ACC112 (cell line): Measurements from ENCODE around the gene HOXB3.

Experiments
- H2AFZ ChIP-seq: fragments of 200-600 bp; sonication (generic); one replicate; pipeline ENCODE4 v1.6.0; 2017; ENCODE audit warnings: antibody characterized with exemption, low read length; ENCODE audit not compliant: unreplicated experiment
- H3K27ac ChIP-seq: fragments of 200-600 bp; sonication (generic); 2 replicates; pipeline ENCODE4 v1.5.1; 2014; ENCODE audit warnings: low read depth, mild to moderate bottlenecking, antibody characterized with exemption, low read length, moderate library complexity
- H3K27me3 ChIP-seq: fragments of 200-600 bp; sonication (generic); 2 replicates; pipeline ENCODE4 v1.6.1; 2014; ENCODE audit warnings: mild to moderate bottlenecking, antibody characterized with exemption, low read length, moderate library complexity, mixed read lengths; ENCODE audit not compliant: insufficient read depth
- H3K36me3 ChIP-seq: fragments of 200-600 bp; sonication (generic); 2 replicates; pipeline ENCODE4 v1.6.1; 2016; ENCODE audit warnings: mild to moderate bottlenecking, antibody characterized with exemption, low read length, moderate library complexity, mixed read lengths; ENCODE audit not compliant: insufficient read depth
- H3K4me1 ChIP-seq: fragments of 200-600 bp; sonication (generic); one replicate; pipeline ENCODE4 v1.6.1; 2016; ENCODE audit warnings: low read length, mixed read lengths; ENCODE audit not compliant: insufficient read depth, unreplicated experiment, control insufficient read depth
- H3K4me3 ChIP-seq: fragments of 200-600 bp; sonication (generic); 2 replicates; pipeline ENCODE4 v1.5.1; 2014; ENCODE audit warnings: mild to moderate bottlenecking, low read depth, low read length
- H3K79me2 ChIP-seq: fragments of 200-600 bp; sonication (generic); one replicate; pipeline ENCODE4 v1.6.0; 2016; ENCODE audit warnings: low read length; ENCODE audit not compliant: control insufficient read depth, unreplicated experiment, insufficient read depth

HOXB3 gene

DNA sequence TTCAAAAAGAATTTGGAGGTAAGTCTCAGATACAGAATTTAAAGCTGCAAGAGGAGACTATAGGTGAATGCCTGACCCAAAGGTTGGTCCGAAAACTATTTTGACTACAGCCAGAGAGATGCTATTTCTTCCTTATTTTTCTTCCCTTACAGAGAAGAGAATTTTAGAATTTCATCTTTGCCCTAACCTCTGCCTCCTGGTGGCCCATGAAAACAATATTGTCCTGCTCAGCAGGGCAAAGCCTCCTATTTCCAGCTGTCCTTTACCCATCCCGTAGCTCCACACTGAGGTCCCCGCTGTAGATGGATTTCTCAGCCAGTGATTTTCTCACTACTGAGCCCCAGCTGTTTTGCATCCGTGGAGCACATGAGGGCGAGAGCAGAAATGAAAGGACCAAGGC, 83.8 kb downstream of the HOXB3 start:
- H3K27ac ChIP-seq: no peak overlapping the region
- no peaks in the 10 kb centered on the region for H3K79me2 ChIP-seq
- no peaks in the 10 kb centered on the region for H3K36me3 ChIP-seq
- H2AFZ ChIP-seq: no peak overlapping the region
- H3K4me1 ChIP-seq: no peaks in the 10 kb centered on the region
- peaks cover 33% of the 10 kb centered on the region for H3K27me3 ChIP-seq
- H3K4me3 ChIP-seq: no peak overlapping the region

- Histone ChIP-seq H3K27ac (no peak overlapping the region), H3K4me1 (no peaks in the 10 kb centered on the region), H2AFZ (no peak overlapping the region), H3K36me3 (no peaks in the 10 kb centered on the region), H3K27me3 (peaks cover 38% of the 10 kb centered on the region), H3K4me3 (no peak overlapping the region), H3K79me2 (no peaks in the 10 kb centered on the region)
Observed at GRCh38 chr17:48505788-48506187, 84.3 kb downstream of the HOXB3 start.

DNA sequence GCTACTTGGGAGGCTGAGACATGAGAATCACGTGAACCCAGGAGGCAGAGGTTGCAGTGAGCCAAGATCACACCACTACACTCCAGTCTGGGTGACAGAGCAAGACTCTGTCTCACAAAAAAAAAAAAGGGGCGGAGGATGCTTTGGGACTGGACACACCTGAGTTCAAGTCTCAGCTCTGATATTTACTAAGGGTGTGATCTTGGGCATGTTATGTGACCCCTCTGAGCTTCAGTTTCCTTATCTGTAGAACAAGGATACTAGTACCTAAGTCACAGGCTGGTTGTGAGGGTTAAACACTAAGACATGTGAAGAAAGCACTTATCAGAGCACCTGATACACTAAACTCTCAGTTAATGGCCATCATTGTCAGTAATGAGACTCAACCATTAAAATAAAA, 85.1 kb downstream of the HOXB3 start:
- H3K27ac ChIP-seq: no peak overlapping the region
- no peaks in the 10 kb centered on the region for H3K36me3 ChIP-seq
- no peaks in the 10 kb centered on the region for H3K4me1 ChIP-seq
- H2AFZ ChIP-seq: no peak overlapping the region
- H3K79me2 ChIP-seq: no peaks in the 10 kb centered on the region
- no peak overlapping the region for H3K4me3 ChIP-seq
- peaks cover 46% of the 10 kb centered on the region for H3K27me3 ChIP-seq

GRCh38 chr17:48503747-48504146, 86.3 kb downstream of the HOXB3 start:
- H3K27ac ChIP-seq: no peak overlapping the region
- no peaks in the 10 kb centered on the region for H3K36me3 ChIP-seq
- no peaks in the 10 kb centered on the region for H3K4me1 ChIP-seq
- peaks cover 52% of the 10 kb centered on the region for H3K27me3 ChIP-seq
- H2AFZ ChIP-seq: no peak overlapping the region
- no peaks in the 10 kb centered on the region for H3K79me2 ChIP-seq
- no peak overlapping the region for H3K4me3 ChIP-seq

GRCh38 chr17:48502901-48503300, 87.1 kb downstream of the HOXB3 start:
- H3K79me2 ChIP-seq: no peaks in the 10 kb centered on the region
- no peak overlapping the region for H3K27ac ChIP-seq
- H3K4me1 ChIP-seq: no peaks in the 10 kb centered on the region
- no peak overlapping the region for H2AFZ ChIP-seq
- no peak overlapping the region for H3K4me3 ChIP-seq
- no peaks in the 10 kb centered on the region for H3K36me3 ChIP-seq
- peaks cover 58% of the 10 kb centered on the region for H3K27me3 ChIP-seq

GRCh38 chr17:48502312-48502711, 87.7 kb downstream of the HOXB3 start:
- H3K27ac ChIP-seq: no peak overlapping the region
- H3K4me3 ChIP-seq: no peak overlapping the region
- H3K79me2 ChIP-seq: no peaks in the 10 kb centered on the region
- H3K4me1 ChIP-seq: no peaks in the 10 kb centered on the region
- no peaks in the 10 kb centered on the region for H3K36me3 ChIP-seq
- H2AFZ ChIP-seq: no peak overlapping the region
- peaks cover 63% of the 10 kb centered on the region for H3K27me3 ChIP-seq

- no peak overlapping the region for H3K27ac ChIP-seq
- no peak overlapping the region for H3K4me3 ChIP-seq
- no peak overlapping the region for H2AFZ ChIP-seq
- H3K79me2 ChIP-seq: no peaks in the 10 kb centered on the region
- H3K4me1 ChIP-seq: no peaks in the 10 kb centered on the region
- H3K36me3 ChIP-seq: no peaks in the 10 kb centered on the region
- H3K27me3 ChIP-seq: peaks cover 67% of the 10 kb centered on the region
Observed at GRCh38 chr17:48500435-48501426, 89.3 kb downstream of the HOXB3 start.

- no peak overlapping the region for H2AFZ ChIP-seq
Observed at GRCh38 chr17:48499735-48500434, 90.2 kb downstream of the HOXB3 start.

GRCh38 chr17:48499248-48499647, 90.8 kb downstream of the HOXB3 start:
- Histone ChIP-seq H3K79me2 (no peaks in the 10 kb centered on the region), H2AFZ (no peak overlapping the region), H3K36me3 (no peaks in the 10 kb centered on the region), H3K4me1 (no peaks in the 10 kb centered on the region), H3K27ac (no peak overlapping the region), H3K4me3 (no peak overlapping the region), H3K27me3 (peaks cover 73% of the 10 kb centered on the region)

More at GRCh38 chr17:48499735-48500434, 90.2 kb downstream of the HOXB3 start:
- Histone ChIP-seq H3K27me3 (peaks cover 71% of the 10 kb centered on the region), H3K79me2 (no peaks in the 10 kb centered on the region), H3K4me3 (no peak overlapping the region), H3K27ac (no peak overlapping the region), H3K36me3 (no peaks in the 10 kb centered on the region), H3K4me1 (no peaks in the 10 kb centered on the region)
